Left renal cortex interstitium (tissue), 4 donors: ENCODE measurements around the gene MSANTD1. TPM values are rescaled to one million over a fixed set of nuclear protein-coding genes. Genes with fewer than 3 reads are reported as not detected.
A peak's percentile ranks its signal among the peaks of the same experiment; 100 is the strongest.
"Not testable (repeated sequence)": the region's sequence is repeated elsewhere in the genome, so short reads cannot be mapped to it uniquely, and the experiment has no call there.

Source experiments
- DNase-seq, 4 donors: peaks; one replicate each; pipeline ENCODE4 v3.0.0-alpha.2; 2013; ENCODE audit warnings: low read depth in 4 of 4, low spot score in 2 of 4, missing footprints in 1 of 4
- polyA plus RNA-seq, 4 donors: library from polyadenylated mRNA; unstranded; fragments of 120-200 nt; gene quantifications; one replicate each; pipeline ENCODE4 v1.2.1, GENCODE V29; 2013; ENCODE audit not compliant: insufficient read length in 4 of 4

MSANTD1 gene
- polyA plus RNA-seq, 4 donors: 0.21 to 1.2 (median 0.60) TPM

GRCh38 chr4:3299976-3300671 is 51.2 kb downstream of the MSANTD1 start:
- DNase-seq: no peak

DNA sequence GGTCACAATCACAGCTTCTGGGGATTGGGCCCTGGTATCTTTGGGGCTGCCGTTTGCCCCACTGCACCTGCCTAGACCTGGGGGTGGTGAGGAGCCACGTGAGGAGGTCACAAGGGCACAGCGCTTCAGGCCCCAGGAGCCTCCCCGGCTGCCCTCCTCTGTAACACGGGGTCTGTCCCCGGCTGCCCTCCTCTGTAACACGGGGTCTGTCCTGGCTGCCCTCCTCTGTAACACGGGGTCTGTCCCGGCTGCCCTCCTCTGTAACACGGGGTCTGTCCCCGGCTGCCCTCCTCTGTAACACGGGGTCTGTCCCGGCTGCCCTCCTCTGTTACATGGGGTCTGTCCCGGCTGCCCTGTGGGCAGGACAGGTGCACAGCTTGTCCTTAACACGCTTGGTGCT is 51.9 kb downstream of the MSANTD1 start:
- not testable (repeated sequence) for DNase-seq

GRCh38 chr4:3301450-3302172 is 52.7 kb downstream of the MSANTD1 start:
- DNase-seq: no peak

DNA sequence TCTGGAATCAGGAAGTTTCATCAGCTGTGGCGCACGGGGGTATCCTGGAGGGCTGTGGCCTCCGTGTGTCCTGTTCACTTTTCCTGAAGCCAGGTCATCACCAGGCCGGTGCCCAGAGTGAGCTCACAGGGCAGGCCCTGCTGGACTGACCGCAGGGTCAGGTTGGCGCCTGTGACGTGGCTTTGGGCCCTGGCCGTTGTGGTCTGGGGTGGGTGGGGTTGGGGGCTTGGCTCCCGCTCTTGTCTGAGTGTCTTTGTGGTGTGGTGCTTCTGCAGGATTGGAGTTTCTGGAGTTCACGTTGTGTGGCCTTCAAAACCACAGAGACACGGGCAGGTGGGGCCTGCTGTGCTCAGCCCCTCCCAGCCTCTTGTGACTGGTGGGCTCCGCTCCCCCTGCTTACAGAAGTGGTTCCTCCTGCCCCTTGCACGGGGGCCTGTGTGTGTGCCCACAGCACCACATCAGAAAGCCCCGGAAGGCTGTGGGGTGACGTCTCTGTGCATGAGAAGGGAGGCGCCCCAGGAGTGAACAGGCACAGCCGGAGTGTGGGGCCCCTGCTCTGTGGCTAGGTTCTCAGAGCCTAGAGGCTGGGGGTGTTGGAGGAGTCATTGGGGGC is 53.3 kb downstream of the MSANTD1 start:
- no peak for DNase-seq

DNA sequence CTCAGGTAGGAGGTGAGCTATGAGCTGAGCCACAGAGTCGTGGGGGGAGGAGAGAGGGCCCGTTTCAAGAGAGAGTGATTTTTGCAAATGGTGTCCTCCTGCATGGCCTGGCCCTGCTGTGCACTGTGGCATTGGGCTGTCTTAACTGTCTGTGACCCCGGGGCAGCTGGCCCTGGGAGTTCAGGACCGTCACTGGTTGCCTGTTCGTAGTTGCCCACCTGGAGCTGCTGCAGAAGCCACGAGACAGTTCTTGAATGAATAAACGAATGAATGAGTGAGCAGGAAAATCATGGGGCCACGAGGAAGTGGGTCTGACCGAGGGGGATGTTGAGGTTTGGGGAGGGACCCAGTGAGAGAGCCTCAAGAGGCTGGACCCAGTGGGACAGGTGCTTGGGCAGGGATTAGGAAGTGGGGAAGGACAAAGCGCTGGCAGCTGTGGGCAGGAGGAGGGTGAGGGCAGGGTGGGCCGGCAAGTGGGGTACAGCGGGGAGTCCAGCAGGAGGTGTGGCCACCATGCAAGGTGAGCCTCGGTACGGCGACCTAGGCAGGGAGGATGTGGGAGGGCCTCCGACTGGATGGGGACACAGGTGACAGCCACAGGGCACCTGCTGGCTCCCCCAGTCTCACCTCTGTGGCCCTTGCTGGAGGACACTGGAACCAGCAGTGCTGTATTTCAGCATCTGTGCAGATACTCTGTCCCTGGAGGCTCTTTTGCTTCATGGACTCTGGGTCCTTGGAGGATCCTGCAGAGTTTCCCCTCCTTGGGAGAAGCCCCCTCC is 54.0 kb downstream of the MSANTD1 start:
- no peak for DNase-seq

- DNase-seq: no peak
Measured at GRCh38 chr4:3303565-3303824, 54.5 kb downstream of the MSANTD1 start.

GRCh38 chr4:3303923-3304710 is 55.2 kb downstream of the MSANTD1 start:
- no peak for DNase-seq

DNA sequence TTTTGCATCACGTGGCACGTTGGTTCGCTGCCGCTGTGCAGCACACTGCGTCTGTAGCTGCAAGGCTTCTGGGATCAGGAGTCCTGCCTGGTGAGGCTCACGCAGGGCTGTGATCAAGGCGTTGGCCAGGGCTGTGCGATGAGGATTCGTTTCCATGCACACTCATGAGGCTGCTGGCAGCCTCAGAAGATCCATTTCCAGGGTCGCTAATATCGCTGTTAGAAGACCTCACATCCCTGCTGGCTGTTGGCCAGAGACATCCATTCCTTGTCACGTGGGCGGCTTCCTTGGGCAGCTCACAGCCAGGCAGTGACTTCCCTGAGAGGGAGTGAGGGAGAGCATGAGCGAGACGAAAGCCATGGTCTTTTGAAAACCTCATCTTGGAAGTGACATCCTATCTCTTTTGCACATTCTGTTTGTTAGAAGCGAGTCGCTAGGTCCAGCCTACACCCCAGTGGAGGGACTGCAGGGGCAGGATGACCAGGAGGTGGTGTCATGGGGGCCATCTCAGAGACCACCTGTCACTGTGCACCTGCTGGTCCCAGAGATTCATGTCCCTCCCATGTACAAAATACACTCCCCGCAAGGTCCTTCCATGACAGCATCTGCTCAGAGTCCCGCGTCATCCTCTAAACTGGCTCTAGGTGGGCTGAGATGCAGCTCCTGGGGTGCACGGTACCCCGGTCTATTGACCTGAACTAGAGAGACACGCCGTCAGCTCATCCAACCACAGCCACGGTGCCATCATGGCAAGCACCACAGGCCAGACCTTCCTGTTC is 56.1 kb downstream of the MSANTD1 start:
- DNase-seq: peak in 1 of 4 donors; percentile 48

- no peak for DNase-seq
Measured at GRCh38 chr4:3305610-3306371, 56.8 kb downstream of the MSANTD1 start.

Other genes starting within 250 kb of the MSANTD1 start
- gene HTT-AS, start 174.6 kb upstream of the MSANTD1 start, polyA plus RNA-seq: not detected
- 10 to 100 TPM; 28.6 to 41.3 (median 33.3) TPM for gene HTT, start 174.5 kb upstream of the MSANTD1 start, polyA plus RNA-seq
- gene RGS12, start 43.9 kb downstream of the MSANTD1 start, polyA plus RNA-seq: 10 to 100 TPM; 31.4 to 64.4 (median 50.5) TPM
- gene HGFAC, start 192.8 kb downstream of the MSANTD1 start, polyA plus RNA-seq: 1 to 10 TPM in 3 of 4 donors, under 1 TPM in 1; 0.78 to 4.1 (median 1.7) TPM
- 1 to 10 TPM; 2.0 to 3.4 (median 2.5) TPM for gene DOK7, start 214.1 kb downstream of the MSANTD1 start, polyA plus RNA-seq